WTC11 (cell line): ENCODE measurements around the gene ATP4A. TPM values are rescaled to one million over a fixed set of nuclear protein-coding genes. Genes with fewer than 3 reads are reported as not detected.

Source experiments
- ATAC-seq: fragments of 200-7000 bp; cut with Tn5 transposase; 2 replicates; pipeline ENCODE4 v1.10.0; 2021; ENCODE audit warnings: mild to moderate bottlenecking, moderate library complexity
- CTCF ChIA-PET: fragments of 300-600 bp; sonication (Branson Sonifier 250); formaldehyde crosslinking; loops from one replicate; lab custom pipeline; 2021; ENCODE audit warnings: antibody characterized with exemption; lab: Charles Lee
- POLR2A ChIA-PET: fragments of 350-600 bp; sonication (Branson Sonifier 250); formaldehyde crosslinking; loops from one replicate; lab custom pipeline; 2021; ENCODE audit warnings: antibody characterized with exemption; lab: Charles Lee
- DNase-seq: peaks from one replicate; pipeline ENCODE4 v3.0.0; 2021; ENCODE audit warnings: low spot score
- H3K27ac Mint-ChIP-seq: 2 replicates; pipeline ENCODE4 v1.8.0; 2021; ENCODE audit warnings: mixed read lengths
- H3K27me3 Mint-ChIP-seq: 2 replicates; pipeline ENCODE4 v1.8.0; 2021; ENCODE audit warnings: low read depth, mild to moderate bottlenecking, moderate library complexity, mixed read lengths
- H3K36me3 Mint-ChIP-seq: 2 replicates; pipeline ENCODE4 v1.8.0; 2021; ENCODE audit warnings: mixed read lengths
- H3K4me1 Mint-ChIP-seq: 2 replicates; pipeline ENCODE4 v1.8.0; 2022; ENCODE audit warnings: mixed read lengths
- H3K4me3 Mint-ChIP-seq: 2 replicates; pipeline ENCODE4 v1.8.0; 2021; ENCODE audit warnings: mild to moderate bottlenecking, moderate library complexity, mixed read lengths
- H3K9me3 Mint-ChIP-seq: 2 replicates; pipeline ENCODE4 v1.8.0; 2021; ENCODE audit warnings: mixed read lengths
- FOXK1 ChIP-seq: sonication (generic); formaldehyde crosslinking; IDR thresholded peaks from 2 replicates; pipeline ENCODE4 v1.8.0; 2022; ENCODE audit warnings: mild to moderate bottlenecking, moderate library complexity, missing genetic modification reagents
- GABPB1 ChIP-seq: sonication (generic); formaldehyde crosslinking; IDR thresholded peaks from 2 replicates; pipeline ENCODE4 v1.8.1; 2023; ENCODE audit warnings: mild to moderate bottlenecking, missing genetic modification reagents
- IRF2 ChIP-seq: sonication (generic); formaldehyde crosslinking; IDR thresholded peaks from 2 replicates; pipeline ENCODE4 v1.8.0; 2022; ENCODE audit warnings: low read depth, missing genetic modification reagents, borderline replicate concordance
- JAZF1 ChIP-seq: fragments of 250-450 bp; sonication (Bioruptor Pico); IDR thresholded peaks from 2 replicates; pipeline ENCODE4 v1.9.0; 2021; ENCODE audit warnings: moderate library complexity, mild to moderate bottlenecking, inconsistent platforms
- MYBL2 ChIP-seq: sonication (generic); formaldehyde crosslinking; IDR thresholded peaks from 2 replicates; pipeline ENCODE4 v1.8.1; 2023; ENCODE audit warnings: mild to moderate bottlenecking, moderate library complexity, missing genetic modification reagents
- NFATC4 ChIP-seq: fragments of 250-450 bp; sonication (Bioruptor Pico); IDR thresholded peaks from 2 replicates; pipeline ENCODE4 v1.9.0; 2021; ENCODE audit warnings: mild to moderate bottlenecking
- NR3C1 ChIP-seq: sonication (generic); formaldehyde crosslinking; conservative IDR thresholded peaks from 2 replicates; pipeline ENCODE4 v1.8.1; 2023; ENCODE audit warnings: low read depth, mild to moderate bottlenecking, missing genetic modification reagents
- OVOL2 ChIP-seq: fragments of 250-450 bp; sonication (Bioruptor Pico); IDR thresholded peaks from 2 replicates; pipeline ENCODE4 v1.9.0; 2021; ENCODE audit warnings: mild to moderate bottlenecking, borderline replicate concordance
- SMAD4 ChIP-seq: sonication (generic); formaldehyde crosslinking; IDR thresholded peaks from 2 replicates; pipeline ENCODE4 v1.8.0; 2022; ENCODE audit warnings: mild to moderate bottlenecking, missing genetic modification reagents
- ZBTB21 ChIP-seq: sonication (generic); formaldehyde crosslinking; IDR thresholded peaks from 2 replicates; pipeline ENCODE4 v1.8.1; 2023; ENCODE audit warnings: mild to moderate bottlenecking, missing genetic modification reagents, borderline replicate concordance
- ZNF138 ChIP-seq: sonication (generic); formaldehyde crosslinking; conservative IDR thresholded peaks from 2 replicates; pipeline ENCODE4 v1.8.1; 2022; ENCODE audit warnings: mild to moderate bottlenecking, moderate library complexity, missing genetic modification reagents
- ZNF317 ChIP-seq: sonication (generic); formaldehyde crosslinking; IDR thresholded peaks from 2 replicates; pipeline ENCODE4 v1.8.1; 2023; ENCODE audit warnings: low read depth, mild to moderate bottlenecking, moderate library complexity, missing genetic modification reagents, borderline replicate concordance
- ZNF396 ChIP-seq: fragments of 250-450 bp; sonication (Bioruptor Pico); IDR thresholded peaks from 2 replicates; pipeline ENCODE4 v1.8.0; 2021; ENCODE audit warnings: mild to moderate bottlenecking, moderate library complexity, borderline replicate concordance
- ZNF416 ChIP-seq: fragments of 250-450 bp; sonication (Bioruptor Pico); IDR thresholded peaks from 2 replicates; pipeline ENCODE4 v1.9.0; 2021; ENCODE audit warnings: mild to moderate bottlenecking, inconsistent platforms
- ZNF423 ChIP-seq: fragments of 250-450 bp; sonication (Bioruptor Pico); IDR thresholded peaks from 2 replicates; pipeline ENCODE4 v2.1.2; 2022; ENCODE audit warnings: mild to moderate bottlenecking, moderate library complexity
- ZNF671 ChIP-seq: fragments of 250-450 bp; sonication (Bioruptor Pico); IDR thresholded peaks from 2 replicates; pipeline ENCODE4 v1.8.0; 2021; ENCODE audit warnings: mild to moderate bottlenecking
- total RNA-seq: library from RNA; stranded (reverse); gene quantifications from 3 replicates; pipeline ENCODE4 v1.2.3, GENCODE V29; 2021
- TF ChIP-seq, protein P1 (sequence below): sonication (generic); formaldehyde crosslinking; IDR thresholded peaks from 2 replicates; pipeline ENCODE4 v1.8.1; 2023; ENCODE audit warnings: mild to moderate bottlenecking, missing genetic modification reagents, moderate library complexity
- TF ChIP-seq, protein P2 (sequence below): sonication (generic); formaldehyde crosslinking; IDR thresholded peaks from 2 replicates; pipeline ENCODE4 v1.8.0; 2022; ENCODE audit warnings: mild to moderate bottlenecking, missing genetic modification reagents
- TF ChIP-seq, protein P3 (sequence below): sonication (generic); formaldehyde crosslinking; IDR thresholded peaks from 2 replicates; pipeline ENCODE4 v1.8.1; 2023; ENCODE audit warnings: mild to moderate bottlenecking, moderate library complexity, missing genetic modification reagents

Gene ATP4A
- total RNA-seq, 1 experiment from 2014 or later = 0.59 TPM

DNA sequence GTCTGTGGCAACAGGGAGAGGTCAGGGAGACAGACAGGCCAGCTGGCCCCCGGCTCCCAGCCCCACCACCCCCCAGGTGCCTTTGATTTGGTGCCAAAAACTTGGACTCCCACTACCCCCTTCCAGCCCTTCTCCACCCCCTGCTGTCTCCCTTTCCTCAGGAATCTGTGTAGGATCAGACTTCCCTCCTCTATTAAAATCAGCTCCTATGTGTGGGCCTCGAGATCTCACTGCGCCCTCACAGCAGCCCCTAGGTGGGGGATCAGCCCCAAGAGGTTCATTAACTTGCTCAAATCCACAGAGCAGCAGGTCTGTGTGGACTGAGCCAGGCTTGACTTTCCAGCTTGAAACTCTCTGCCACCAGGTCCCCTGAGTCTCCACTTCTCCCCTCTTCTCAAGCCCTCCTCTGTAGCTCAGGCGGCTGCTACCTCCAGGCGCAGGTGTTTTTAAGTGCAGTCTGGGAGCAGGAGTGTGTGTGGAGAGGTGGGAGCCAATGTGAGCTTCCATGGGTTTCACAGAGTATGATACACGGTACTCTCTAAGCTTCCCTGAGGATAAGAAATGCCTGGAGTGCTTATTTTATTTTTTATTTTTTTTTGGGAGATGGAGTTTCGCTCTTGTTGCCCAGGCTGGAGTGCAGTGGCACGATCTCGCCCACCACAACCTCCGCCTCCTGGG lies 28.5 kb downstream of the ATP4A start:
- Mint-ChIP-seq H3K9me3 (no peaks in the 10 kb centered on the region), H3K36me3 (peaks cover under 1% of the 10 kb centered on the region; the same call in 1 of the 2 replicates), H3K27me3 (peaks cover 27% of the 10 kb centered on the region), H3K27ac (no peak overlapping the region), H3K4me1 (peaks cover 27% of the 10 kb centered on the region), H3K4me3 (no peak overlapping the region)
- DNase-seq = no peak
- TF ChIP-seq, protein P1, sequence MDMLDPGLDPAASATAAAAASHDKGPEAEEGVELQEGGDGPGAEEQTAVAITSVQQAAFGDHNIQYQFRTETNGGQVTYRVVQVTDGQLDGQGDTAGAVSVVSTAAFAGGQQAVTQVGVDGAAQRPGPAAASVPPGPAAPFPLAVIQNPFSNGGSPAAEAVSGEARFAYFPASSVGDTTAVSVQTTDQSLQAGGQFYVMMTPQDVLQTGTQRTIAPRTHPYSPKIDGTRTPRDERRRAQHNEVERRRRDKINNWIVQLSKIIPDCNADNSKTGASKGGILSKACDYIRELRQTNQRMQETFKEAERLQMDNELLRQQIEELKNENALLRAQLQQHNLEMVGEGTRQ (CRISPR knock-in tag) = no peak
- no peak for TF ChIP-seq ZNF138
- TF ChIP-seq NFATC4 (CRISPR knock-in tag) = no peak
- TF ChIP-seq, protein P2, sequence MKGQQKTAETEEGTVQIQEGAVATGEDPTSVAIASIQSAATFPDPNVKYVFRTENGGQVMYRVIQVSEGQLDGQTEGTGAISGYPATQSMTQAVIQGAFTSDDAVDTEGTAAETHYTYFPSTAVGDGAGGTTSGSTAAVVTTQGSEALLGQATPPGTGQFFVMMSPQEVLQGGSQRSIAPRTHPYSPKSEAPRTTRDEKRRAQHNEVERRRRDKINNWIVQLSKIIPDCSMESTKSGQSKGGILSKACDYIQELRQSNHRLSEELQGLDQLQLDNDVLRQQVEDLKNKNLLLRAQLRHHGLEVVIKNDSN = no peak
- TF ChIP-seq JAZF1 (CRISPR knock-in tag) = no peak
- TF ChIP-seq GABPB1 (CRISPR knock-in tag) = no peak
- no peak for TF ChIP-seq ZNF396 (CRISPR knock-in tag)
- TF ChIP-seq SMAD4 = no peak
- TF ChIP-seq NR3C1 = no peak
- no peak for TF ChIP-seq ZNF317
- no peak for TF ChIP-seq OVOL2
- TF ChIP-seq FOXK1 = no peak
- no peak for TF ChIP-seq ZNF423
- TF ChIP-seq, protein P3, sequence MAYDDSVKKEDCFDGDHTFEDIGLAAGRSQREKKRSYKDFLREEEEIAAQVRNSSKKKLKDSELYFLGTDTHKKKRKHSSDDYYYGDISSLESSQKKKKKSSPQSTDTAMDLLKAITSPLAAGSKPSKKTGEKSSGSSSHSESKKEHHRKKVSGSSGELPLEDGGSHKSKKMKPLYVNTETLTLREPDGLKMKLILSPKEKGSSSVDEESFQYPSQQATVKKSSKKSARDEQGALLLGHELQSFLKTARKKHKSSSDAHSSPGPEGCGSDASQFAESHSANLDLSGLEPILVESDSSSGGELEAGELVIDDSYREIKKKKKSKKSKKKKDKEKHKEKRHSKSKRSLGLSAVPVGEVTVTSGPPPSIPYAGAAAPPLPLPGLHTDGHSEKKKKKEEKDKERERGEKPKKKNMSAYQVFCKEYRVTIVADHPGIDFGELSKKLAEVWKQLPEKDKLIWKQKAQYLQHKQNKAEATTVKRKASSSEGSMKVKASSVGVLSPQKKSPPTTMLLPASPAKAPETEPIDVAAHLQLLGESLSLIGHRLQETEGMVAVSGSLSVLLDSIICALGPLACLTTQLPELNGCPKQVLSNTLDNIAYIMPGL = no peak
- POLR2A ChIA-PET = interaction anchor here (1.1 kb wide), 1 partner anchor 24 kb away, joined by 4 read pairs; no protein-coding TSS in a partner anchor
- no peak for ATAC-seq
- CTCF ChIA-PET = interaction anchor here (0.6 to 2.1 kb wide), 6 partner anchors 11 to 70 kb away, joined by 3 to 10 read pairs (median 4); no protein-coding TSS in a partner anchor

DNA sequence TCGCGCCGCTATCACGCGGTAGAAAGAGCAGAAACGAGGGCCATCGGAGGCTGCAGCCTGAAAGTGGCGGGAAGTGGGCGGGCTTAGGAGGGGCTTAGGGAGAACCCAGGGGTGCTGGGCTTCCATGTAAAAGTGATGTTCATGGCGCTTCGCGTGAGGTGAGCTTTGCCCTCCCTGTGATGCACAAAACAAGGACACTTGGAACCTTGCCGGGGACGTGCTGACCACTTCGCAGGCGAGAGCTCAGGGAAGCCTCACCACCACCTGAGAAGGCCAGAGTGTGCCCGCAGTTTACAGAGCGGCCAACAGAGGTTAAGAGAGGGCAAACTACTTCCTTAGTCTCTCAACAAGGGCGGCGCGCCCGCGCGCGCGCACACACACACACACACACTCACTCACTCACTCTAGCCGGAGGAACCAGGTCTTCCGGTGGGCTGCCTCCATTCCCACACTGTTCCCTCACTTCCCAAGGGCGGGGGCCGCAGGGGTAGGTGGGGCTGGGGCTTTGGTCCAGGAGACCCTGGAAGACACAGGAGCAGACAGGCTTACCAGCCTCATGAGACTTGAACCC lies 29.6 kb downstream of the ATP4A start:
- CTCF ChIA-PET = interaction anchor here (1.0 to 2.1 kb wide), 3 partner anchors 10 to 24 kb away, joined by 4 to 10 read pairs (median 4); no protein-coding TSS in a partner anchor
- H3K4me1 Mint-ChIP-seq = peaks cover 27% of the 10 kb centered on the region
- H3K4me3 Mint-ChIP-seq = peak overlapping the region; percentile 57

DNA sequence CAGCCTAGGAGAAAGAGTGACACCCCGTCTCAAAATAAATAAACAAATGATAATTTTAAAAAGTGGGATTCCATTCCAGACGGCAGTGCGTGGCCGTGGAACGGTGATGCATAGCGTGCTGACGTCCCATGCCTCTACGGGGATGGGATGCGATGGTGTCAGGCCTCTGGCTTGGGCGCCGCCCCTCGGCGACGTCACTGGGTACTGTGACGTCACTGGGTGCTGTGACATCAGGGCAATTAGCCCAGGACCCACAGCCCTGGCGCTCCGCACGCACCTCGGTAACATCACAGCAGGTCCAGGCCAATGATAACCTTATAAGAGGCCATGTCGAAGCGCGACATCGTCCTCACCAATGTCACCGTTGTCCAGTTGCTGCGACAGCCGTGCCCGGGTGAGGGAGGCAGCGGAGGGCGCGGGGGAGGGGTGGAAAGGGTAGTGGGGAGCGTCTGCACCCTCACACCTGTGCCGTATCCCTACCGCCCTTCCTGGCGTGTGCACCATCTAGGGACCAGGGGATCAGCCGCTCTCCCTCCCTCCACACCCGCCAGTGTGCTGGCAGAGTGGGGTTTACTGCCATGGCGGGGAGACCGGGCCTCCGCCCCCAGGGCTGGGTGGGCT lies 30.1 kb downstream of the ATP4A start, which contains the start of gene GAPDHS:
Gene GAPDHS (plus strand): TSS at position 256 of the 621 bp plus-strand sequence. CDS start 72 bp downstream, at position 328.
- TF ChIP-seq ZNF416 (CRISPR knock-in tag) = no peak
- TF ChIP-seq ZBTB21 (CRISPR knock-in tag) = peak; percentile 94; the same call in 1 of the 2 replicates
- H3K4me3 Mint-ChIP-seq = peak within 1 kb of the TSS; percentile 57
- H3K27ac Mint-ChIP-seq = 0 out of 2 replicates have a peak within 1 kb of the TSS, but pooled peaks have one; percentile 25
- H3K36me3 Mint-ChIP-seq = no peaks in the 10 kb centered on the region
- peaks cover 36% of the 10 kb centered on the region for H3K27me3 Mint-ChIP-seq
- ChIA-PET CTCF (interaction anchor here (1.0 kb wide), 1 partner anchor 16 kb away, joined by 4 read pairs; no protein-coding TSS in a partner anchor), POLR2A (interaction anchor here (0.6 to 0.9 kb wide), 2 partner anchors 19 to 38 kb away, joined by 3 to 4 read pairs; no protein-coding TSS in a partner anchor)
- peaks cover 27% of the 10 kb centered on the region for H3K4me1 Mint-ChIP-seq
- ATAC-seq = no peak; the same call in 1 of the 2 replicates
- H3K9me3 Mint-ChIP-seq = no peaks in the 10 kb centered on the region
- peak; percentile 48 for DNase-seq

More for the DNA sequence above, 29.6 kb downstream of the ATP4A start:
- DNase-seq (peak; percentile 65), ATAC-seq (peak; percentile 76)
- POLR2A ChIA-PET = interaction anchor here (0.6 to 0.9 kb wide), 2 partner anchors 19 to 39 kb away, joined by 3 to 4 read pairs; no protein-coding TSS in a partner anchor
- 0 out of 2 replicates have a peak overlapping the region, but pooled peaks have one; percentile 25 for H3K27ac Mint-ChIP-seq
- H3K36me3 Mint-ChIP-seq = no peaks in the 10 kb centered on the region
- no peaks in the 10 kb centered on the region for H3K9me3 Mint-ChIP-seq
- H3K27me3 Mint-ChIP-seq = peaks cover 30% of the 10 kb centered on the region
- no peak for TF ChIP-seq ZNF671 (CRISPR knock-in tag)
- TF ChIP-seq GABPB1 (CRISPR knock-in tag) = no peak
- TF ChIP-seq MYBL2 (CRISPR knock-in tag) = no peak; the same call in 1 of the 2 replicates
- TF ChIP-seq IRF2 = no peak
- TF ChIP-seq, protein P1 (CRISPR knock-in tag) = 0 out of 2 replicates have a peak, but pooled peaks have one; percentile 25
